ENCODE data around the gene KIAA0040. TPM values are rescaled to one million over a fixed set of nuclear protein-coding genes. Genes with fewer than 3 reads are reported as not detected.

KIAA0040 gene
- total RNA-seq, 1 donor from 2014 or later: 5.9 TPM

GRCh38 chr1:175172503-175172902 lies 20.1 kb downstream of the KIAA0040 start:
- ATAC-seq (no peak), DNase-seq (ENCODE audit: low spot score) (no peak)

DNA sequence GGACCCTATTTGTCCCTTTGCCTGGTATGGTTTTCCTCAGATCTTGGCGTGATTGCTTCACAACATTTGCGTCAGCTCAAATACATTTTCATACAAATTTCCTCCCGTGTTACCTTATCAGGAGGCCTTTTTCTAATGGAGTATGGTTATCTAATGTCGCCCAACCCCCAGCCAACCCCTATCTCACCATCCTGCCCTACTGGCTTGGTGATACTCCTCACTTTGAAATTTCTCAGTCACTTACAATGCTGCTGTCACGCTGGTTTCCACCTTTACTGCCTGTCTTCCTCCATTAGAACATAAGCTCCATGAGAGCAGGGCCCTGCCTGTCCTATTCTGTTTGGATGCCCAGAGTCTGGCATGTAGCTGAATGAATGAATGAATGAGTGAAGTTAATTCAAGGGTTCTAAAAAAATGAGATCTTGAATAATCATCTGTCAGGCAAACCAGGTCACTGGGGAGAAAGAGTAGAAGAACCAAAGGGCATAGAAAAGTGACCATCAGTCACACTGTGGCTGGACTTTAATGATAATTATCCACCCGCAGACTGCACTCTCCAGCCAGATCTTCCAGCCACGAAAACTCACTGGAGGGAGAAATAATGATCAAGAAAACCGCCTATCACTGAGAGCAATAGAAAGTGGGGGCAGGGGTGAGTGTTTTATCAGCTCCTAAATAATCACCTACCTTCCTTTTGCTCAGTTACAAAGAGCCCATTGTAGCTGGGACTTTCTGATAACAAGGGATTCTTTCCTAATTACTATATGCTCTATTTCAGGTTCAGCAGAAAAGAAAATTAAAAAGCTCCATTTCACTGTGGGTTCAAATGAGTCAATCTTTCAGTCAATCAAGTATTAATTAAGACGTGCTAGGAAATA lies 21.3 kb downstream of the KIAA0040 start:
- no peak for ATAC-seq
- no peak for DNase-seq (ENCODE audit: low spot score)

DNA sequence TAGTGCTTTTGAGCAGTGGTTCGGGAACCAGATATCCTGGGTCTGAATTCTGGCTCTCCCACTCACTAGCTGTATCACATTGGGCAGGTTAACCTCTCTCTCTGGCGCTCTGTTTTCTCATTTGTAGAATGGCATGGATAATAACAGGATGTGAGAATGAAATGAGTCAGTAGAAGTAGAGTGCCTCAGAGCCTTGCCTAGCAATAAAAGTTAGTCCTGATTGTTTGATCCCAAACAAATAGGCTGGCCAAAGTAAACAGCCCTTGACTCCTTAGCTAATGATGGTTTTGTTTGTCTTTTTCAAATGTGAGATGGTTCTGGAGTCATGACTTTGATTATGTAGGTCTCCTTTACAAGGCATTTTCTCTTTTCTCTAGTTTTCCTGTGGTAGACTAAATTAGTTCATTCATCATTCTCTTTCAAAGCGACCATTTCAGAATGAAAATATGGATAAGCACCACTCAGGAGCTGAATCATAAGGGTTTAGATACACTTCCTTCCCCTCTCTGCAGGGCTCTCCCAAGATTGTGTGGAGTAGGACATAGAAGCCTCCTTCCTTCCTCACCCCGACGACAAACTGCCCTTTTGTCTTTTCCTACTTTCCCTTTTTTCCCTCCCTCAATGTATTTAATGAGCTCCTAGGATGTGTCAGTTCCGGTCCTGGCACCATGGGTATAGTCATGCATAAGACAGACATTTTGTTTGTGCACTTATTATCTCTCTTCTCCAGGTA lies 23.1 kb downstream of the KIAA0040 start:
- DNase-seq (ENCODE audit: low spot score): no peak
- peak; percentile 67 for ATAC-seq

DNA sequence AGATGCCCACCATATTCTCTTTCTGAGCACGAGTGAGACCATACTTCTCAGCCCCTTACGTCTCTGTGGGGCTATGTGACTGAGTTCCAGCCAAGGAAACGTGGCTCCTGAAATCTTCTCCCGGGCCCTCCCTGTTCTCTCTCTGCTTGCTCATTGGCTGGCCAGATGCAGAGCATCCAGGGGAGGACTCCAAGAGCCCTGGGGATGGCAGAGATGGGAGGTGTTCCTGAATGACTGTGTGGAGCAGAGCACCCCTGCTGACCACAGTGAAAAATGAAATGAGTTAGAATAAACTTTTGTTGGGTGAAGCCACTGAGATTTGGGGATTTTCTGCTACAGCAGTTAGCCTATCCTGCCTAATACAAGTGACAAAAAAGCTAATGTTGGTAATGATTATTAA lies 23.8 kb downstream of the KIAA0040 start:
- no peak for ATAC-seq
- DNase-seq (ENCODE audit: low spot score): no peak

DNA sequence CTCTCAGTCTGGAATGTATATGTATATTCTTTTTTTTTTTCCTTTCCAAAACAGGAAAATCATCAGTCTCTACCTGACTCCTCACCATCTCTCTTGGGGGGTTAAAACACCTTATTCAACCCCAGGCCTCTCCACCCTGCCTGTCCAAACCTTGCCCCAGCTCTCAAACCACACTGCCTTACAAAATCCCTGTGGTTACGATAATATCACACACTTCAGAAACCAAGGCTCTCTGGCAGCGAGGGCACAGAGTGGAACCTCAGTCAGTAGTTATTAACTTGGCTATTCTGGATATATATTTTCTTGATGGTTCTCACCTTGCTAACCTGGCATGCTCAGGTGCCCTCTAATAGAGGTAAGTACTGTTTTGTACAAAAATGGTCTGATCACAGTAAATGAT lies 24.7 kb downstream of the KIAA0040 start:
- no peak for DNase-seq (ENCODE audit: low spot score)
- ATAC-seq: no peak

DNA sequence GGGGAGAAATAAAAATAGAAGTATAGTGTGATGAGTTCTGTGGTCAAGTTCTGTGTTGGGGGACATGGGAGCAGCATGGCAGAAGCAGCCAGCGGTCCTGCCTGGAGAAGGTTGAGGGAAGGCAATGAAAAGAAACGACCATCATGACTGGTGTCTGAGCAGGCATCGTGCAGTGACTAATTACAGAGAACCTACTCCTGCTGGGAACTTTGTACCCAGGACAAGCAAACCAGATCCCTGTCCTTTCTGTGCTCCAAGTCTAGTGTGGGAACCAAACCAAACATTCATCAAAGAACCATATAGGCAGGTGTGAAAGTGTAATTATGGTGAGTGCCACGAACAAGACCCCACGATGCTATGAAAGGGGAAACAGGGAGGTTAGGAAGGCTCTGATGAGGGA lies 25.8 kb downstream of the KIAA0040 start:
- ATAC-seq (peak; percentile 26), DNase-seq (ENCODE audit: low spot score) (no peak)

DNA sequence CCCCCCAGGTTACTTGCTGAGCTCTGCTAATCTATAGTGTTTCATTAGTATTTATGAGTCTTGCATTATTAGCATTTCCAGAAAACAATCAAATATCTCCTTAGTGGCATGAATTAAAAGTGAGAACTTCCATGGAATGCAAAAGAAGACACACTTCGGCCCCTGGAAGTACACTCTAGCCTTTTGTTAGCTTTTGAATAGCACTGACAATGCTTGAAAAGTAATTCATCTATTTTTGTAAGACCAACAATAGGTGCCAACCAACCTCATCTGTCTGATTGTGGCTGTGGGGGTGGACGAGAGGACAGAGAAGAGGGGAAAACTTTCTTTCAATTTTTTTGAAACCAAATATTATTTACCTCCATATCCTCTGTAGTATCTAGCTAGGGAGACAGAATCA lies 27.8 kb downstream of the KIAA0040 start:
- no peak for ATAC-seq
- DNase-seq (ENCODE audit: low spot score): no peak

DNA sequence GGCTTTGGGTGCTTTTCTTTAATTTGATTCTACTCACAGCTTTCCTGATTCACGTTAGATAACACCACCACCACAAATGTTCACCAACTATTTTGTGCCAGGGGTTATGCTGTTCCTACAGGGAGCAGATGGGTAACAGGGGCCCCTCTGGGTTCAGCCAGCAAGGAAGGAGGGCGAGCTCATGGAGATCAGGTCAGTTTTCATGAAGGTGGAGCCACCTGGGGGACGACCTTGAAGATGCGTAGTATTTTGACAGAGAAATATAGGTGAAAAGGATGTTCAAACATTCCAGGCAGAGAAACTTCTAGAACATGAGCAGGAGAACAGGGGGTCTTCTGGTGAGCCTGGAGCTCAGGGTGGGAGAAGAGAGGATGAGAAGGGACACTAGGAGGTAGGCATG lies 28.9 kb downstream of the KIAA0040 start:
- no peak for DNase-seq (ENCODE audit: low spot score)
- no peak for ATAC-seq

DNA sequence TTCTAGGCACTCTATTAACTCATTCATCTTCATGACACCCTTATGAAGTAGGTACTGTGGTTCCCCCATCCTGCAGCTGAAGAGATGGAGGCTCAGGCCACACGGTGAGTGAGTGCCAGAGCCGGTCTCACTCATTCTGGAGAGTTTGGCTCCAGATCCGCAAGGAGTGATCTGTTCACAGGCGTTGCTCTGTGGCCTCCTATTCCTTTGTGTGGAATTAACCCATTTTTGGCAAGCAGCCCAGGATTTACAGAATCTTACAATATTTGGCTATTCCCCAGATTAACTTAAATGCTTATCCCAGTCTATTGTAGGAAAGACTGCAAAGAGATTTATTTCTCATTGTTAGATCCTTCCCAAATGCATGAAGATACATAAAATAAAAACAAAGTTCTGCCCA lies 29.6 kb downstream of the KIAA0040 start:
- no peak for ATAC-seq
- no peak for DNase-seq (ENCODE audit: low spot score)

GRCh38 chr1:175158170-175158591 lies 34.4 kb downstream of the KIAA0040 start:
- ATAC-seq: no peak
- DNase-seq (ENCODE audit: low spot score): no peak

GRCh38 chr1:175157200-175157599 lies 35.4 kb downstream of the KIAA0040 start:
- no peak for ATAC-seq
- DNase-seq (ENCODE audit: low spot score): no peak

DNA sequence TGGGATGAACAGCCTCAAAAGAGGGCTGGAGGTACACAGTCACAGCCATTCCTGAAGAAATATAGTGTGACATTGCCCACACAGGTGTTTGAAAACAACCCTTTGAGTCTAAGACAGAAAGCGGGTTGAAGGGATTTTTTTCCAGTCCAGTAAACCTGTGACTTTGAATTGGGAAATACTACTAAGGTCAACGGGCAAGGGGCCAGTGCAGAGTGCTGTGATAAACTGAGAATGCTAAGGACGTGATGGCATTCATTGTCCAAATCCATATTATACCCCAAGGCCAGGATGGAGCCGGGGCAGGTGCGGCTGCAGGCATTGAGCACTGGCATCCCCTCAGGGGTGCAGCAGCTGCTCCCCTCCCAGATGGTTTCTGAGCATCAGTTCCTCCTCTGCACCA lies 36.6 kb downstream of the KIAA0040 start:
- ATAC-seq (peak; percentile 70), DNase-seq (ENCODE audit: low spot score) (peak; percentile 66)

- DNase-seq (ENCODE audit: low spot score): no peak
- ATAC-seq: no peak
These were observed 37.1 kb downstream of the KIAA0040 start for GRCh38 chr1:175155473-175155856.

GRCh38 chr1:175154629-175155472 lies 37.7 kb downstream of the KIAA0040 start:
- ATAC-seq (peak; percentile 80), DNase-seq (ENCODE audit: low spot score) (peak; percentile 75)

- ATAC-seq: peak; percentile 85
- peak; percentile 70 for DNase-seq (ENCODE audit: low spot score)
These were observed 40.4 kb downstream of the KIAA0040 start for GRCh38 chr1:175152006-175152652.

DNA sequence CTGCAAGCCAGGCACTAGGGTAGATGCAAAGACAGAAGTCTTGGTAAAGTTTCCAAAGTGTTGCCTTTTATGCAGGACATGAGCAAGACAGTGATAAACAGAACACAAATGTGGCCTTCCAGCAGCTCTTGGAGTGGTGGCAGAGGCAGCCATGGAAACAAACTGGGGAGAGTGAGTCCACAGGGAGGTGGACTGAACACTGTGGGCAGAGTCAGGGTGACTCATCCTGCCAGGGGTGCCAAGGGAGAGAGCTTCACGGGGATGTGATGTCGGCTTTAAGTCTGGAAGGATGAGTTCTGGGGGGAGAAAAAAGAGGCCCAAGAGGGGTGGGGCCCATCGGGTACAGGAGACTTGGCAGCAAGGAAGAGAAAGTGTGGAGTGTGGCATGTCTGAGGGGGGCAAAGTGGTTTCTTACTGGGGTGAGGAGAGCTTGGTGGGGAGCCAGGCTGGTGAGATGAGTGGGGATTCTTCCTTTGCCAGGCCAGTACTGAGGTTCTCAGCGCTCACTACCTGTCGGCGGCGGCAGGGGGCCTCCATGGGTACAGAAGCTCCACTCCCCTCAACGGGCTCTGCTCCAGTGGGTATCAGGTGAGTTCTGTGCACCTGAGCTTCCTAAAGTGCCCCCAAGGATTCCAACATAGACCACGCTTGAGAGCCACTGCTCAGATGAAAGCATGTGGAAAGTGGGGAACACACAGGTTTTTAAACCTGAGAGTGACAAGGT lies 41.8 kb downstream of the KIAA0040 start:
- ATAC-seq (no peak), DNase-seq (ENCODE audit: low spot score) (no peak)

- DNase-seq (ENCODE audit: low spot score): no peak
- no peak for ATAC-seq
These were observed 44.5 kb downstream of the KIAA0040 start for GRCh38 chr1:175148068-175148467.

GRCh38 chr1:175147569-175147968 lies 45.0 kb downstream of the KIAA0040 start:
- DNase-seq (ENCODE audit: low spot score): no peak
- no peak for ATAC-seq

DNA sequence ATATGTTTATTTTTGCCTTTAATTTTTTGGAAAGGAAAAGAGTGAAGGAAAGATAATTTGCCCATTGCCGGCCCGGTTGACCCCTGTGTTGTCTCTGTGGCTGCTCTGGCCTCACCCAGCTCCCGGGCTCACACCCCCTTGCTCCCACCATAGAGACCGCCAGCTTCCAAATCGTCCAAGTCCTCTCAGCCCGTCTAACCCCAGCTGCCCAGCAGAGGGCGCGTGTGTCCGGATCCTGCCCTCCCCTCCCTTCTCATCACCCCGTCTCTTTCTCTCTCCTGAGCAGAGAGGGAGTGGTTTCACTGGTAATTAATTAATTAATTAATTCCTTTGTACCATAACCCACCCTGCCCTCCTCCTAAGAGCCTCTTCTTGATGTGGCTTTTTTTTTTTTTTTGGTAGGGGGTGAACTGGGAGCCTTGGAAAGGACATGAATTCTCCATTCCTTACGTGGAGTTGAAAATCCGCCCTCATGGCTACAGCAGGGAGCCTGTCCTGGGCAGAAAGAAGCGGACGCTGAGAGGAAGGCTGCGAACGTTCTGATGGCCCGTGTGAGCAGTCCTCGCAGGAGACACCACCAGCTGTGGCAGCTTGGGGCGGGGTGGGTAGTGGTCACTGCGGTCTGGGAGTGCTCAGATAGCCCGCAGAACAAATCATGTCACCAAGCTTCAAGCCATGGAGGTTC lies 45.9 kb downstream of the KIAA0040 start:
- DNase-seq (ENCODE audit: low spot score) (peak; percentile 61), ATAC-seq (peak; percentile 91)
